GM21737 (cell line): ENCODE data around the gene SMAP1.
A peak's percentile ranks its signal among the peaks of the same experiment; 100 is the strongest.
"Not testable (repeated sequence)": the region's sequence is repeated elsewhere in the genome, so short reads cannot be mapped to it uniquely, and the experiment has no call there.

ENCODE experiments used
- ATAC-seq: cut with Tn5 transposase; IDR thresholded peaks from one replicate; pipeline ENCODE4 v1.9.1; 2021; ENCODE audit warnings: mild to moderate bottlenecking, moderate library complexity; ENCODE audit not compliant: unreplicated experiment

SMAP1 gene

DNA sequence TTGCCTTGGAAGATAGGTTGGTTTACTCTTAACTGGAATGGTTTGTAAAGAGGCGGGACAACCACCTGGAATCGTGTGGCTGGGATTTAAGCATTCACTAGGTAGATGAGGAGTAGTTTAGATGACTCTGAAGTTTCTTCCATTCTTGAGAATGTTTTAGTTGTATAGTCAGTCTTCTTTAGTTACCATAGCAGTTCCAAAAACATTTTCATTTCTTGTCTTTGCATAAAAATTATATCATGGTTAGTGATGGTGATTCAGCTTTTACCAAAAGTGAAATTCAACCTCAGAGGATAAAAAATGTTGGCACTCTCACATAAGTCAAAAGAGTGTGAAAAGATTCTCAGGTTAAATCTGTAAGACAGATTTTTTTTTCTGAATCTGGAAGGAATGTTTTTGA lies 70.3 kb downstream of the SMAP1 start:
- no peak for ATAC-seq

DNA sequence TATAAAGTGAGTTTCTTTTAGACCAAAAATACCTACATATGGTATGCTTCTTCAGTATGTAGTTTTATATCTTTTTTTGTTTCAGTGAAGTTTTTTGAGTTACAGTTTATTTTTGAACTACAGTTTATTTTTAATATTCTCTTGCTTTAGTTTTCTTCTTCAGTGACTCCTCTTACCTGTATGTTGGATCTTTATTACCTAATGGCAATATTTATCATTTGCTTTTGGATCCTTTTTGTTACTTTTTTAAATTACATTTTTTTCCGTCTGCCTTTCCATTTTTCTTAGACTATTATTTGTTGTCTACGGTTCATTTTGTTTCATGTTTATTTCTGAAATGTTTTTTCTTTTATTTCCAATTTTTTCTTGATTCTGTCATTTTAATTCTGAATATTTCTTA lies 71.9 kb downstream of the SMAP1 start:
- ATAC-seq, result no peak

DNA sequence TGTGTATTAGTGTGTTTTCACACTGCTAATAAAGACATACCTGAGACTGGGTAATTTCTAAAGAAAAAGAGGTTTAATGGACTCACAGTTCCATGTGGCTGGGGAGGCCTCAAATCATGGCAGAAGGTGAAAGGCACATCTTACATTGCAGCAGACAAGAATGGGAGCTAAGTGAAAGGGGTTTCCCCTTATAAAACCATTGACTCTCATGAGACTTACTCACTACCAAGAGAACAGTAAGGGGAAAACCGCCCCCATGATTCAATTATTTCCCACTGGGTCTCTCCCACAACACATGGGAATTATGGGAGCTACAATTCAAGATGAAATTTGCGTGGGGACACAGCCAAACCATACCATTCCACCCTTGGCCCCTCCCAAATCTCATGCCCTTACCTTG lies 73.1 kb downstream of the SMAP1 start:
- ATAC-seq, result not testable (repeated sequence)

DNA sequence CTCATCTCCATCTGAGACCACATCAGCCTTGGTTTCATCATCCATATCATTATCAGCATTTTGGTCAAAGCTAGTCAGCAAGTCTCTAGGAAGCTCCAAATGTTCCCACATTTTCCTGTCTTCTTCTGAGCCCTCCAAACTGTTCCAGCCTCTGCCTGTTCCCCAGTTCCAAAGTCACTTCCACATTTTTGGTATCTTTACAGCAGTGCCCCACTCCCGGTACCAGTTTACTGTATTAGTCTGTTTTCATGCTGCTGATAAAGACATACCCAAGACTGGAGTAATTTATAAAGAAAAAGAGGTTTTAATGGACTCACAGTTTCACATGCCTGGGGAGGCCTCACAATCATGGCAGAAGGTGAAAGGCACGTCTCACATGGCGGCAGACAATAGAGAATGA lies 74.8 kb downstream of the SMAP1 start:
- not testable (repeated sequence) for ATAC-seq

DNA sequence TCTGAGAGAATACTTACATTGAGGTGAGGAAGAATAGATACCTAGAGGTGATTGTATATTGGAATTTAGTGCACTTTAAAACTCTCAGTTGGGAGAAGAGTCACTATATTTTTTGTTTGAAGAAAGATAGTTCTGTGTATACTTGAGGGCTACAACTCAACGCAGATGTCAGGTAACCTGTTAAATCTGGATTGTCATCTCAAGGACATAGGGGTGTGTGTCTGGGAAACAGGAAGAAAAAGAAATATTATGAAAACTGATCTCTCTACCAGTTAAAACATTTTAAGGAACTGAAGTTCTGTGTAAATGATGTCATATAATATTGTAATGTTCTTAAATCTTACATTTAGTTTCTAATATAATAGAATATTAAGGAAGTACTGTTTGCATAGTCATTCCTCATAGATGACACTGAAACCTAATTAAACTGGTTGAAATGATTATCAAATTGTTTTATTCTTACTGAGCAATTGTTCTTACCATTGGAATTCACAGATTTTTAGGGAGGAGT lies 86.2 kb downstream of the SMAP1 start:
- no peak for ATAC-seq

DNA sequence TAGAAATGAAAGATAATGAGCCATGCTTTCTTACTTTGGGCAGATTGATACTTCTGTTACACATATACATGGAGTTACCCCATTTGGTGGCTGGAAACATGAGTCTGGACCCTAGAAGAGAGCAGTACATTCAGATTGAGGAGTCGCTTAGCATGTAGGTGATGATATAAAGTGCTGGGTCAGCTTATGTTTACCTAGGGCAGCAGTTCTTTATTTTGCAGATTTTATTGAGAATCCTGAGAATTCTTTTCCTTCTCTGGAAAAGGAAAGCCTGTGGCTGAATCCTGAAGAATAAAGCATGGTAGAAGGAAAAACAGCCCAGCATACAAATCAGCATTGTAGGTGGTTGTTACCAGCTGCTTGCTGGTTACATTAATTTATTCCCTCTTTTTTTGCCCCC lies 91.2 kb downstream of the SMAP1 start:
- no peak for ATAC-seq

DNA sequence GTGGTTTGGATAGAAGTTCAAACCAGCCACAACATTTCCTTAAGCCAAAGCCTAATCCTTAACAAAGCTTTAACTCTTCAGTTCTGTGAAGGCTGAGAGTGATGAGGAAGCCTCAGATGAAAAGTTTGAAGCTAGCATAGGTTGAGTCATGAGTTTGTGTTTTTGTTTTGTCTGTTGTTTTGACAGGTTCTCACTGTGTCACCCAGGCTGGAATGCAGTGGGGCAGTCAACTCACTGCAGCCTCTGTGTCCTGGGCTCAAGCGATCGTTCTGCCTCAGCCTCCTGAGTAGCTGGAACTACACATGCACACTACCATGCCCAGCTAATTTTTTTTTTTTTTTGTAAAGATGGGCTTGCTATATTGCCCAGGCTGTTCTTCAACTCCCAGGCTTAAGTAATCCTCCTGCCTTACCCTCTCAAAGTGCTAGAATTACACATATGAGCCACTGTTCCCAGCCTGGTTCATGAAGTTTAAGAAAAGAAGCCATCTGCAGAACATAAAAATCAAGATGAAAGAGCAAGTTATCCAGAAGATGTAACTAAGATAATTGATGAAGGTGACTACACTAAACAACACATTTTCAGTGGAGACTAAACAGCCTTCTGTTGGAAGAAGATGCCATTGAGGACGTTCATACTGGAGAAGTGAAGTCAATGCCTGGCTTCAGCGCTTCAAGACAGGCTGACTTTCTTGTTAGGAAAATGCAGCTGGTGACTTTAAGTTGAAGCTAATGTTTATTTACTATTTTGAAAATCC lies 96.2 kb downstream of the SMAP1 start:
- ATAC-seq, result no peak

DNA sequence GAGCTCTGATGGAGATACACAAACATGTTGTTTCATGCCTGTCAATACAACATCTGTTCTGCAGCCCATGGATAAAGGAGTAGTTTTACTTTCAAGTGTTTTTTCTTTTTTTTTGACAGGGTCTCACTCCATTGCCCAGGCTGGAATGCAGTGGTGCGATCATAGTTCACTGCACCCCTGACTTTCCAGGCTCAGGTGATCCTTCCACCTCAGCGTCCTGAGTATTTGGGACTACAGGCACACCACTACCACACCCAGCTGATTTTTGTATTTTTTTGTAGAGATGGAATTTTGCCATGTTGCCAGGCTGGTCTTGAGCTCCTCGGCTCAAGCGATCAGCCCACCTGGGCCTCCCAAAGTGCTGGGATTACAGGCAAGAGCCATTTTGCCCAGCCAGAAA lies 97.0 kb downstream of the SMAP1 start:
- ATAC-seq, result no peak

DNA sequence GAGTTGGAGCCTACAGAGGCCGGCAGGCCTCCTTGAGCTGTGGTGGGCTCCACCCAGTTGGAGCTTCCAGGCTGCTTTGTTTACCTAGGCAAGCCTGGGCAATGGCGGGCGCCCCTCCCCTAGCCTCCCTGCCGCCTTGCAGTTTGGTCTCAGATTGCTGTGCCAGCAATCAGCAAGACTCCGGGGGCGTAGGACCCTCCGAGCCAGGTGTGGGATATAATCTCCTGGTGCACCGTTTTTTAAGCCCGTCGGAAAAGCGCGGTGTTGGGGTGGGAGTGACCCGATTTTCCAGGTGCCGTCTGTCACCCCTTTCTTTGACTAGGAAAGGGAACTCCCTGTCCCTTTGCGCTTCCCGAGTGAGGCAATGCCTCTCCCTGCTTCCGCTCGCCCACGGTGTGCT lies 103.7 kb downstream of the SMAP1 start:
- not testable (repeated sequence) for ATAC-seq

DNA sequence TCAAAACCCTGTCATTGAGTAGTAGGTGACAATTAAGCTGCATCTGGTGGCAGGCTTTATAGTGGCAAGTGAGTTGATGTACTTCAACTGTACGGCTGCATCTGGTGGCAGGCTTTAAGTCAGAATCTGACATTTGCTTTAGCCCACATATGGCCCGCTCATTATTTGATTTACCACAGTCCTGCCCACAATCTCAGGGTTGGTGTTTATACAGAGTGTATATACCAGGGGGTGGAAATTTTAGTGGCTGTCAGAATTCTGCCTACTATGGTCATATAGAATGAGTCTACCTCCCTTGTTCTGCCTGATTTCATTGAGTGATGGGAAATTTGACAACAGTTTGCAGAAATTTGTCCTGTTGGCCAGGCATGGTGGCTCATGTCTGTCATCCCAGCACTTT lies 112.3 kb downstream of the SMAP1 start:
- no peak for ATAC-seq

DNA sequence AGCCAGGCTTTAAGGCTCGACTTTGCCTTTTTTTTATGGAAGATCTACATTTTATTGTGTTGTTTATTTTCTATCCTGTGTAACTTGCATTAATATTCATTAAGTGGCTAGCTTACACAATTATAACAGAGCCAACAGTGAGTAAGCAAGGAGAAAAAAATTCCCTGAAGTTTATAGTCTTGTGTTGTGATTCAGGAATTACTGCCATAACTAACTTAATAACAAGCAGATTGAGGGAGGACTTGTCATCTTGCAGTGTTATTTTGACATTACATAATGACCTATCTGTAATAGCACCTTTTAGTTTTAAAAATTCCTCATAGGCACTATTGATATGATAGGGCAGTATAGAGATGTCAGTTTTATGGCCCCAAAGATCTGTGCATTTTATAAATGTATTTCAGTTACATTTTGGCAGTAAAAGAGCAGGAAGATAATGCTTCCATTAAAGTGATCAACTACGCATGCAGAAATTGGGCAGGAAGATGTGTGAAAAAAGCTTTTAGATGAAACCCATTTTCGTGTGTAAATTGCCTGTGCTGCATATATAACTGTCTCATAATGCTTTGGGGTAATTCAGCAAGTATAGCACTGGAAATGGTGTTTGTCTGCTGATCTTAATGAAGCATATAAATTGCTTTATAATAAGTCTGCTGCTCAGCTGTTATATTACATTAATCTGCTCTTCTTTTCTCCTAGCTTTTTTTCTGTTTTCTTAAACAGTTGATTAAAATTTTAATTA lies 123.0 kb downstream of the SMAP1 start:
- no peak for ATAC-seq

DNA sequence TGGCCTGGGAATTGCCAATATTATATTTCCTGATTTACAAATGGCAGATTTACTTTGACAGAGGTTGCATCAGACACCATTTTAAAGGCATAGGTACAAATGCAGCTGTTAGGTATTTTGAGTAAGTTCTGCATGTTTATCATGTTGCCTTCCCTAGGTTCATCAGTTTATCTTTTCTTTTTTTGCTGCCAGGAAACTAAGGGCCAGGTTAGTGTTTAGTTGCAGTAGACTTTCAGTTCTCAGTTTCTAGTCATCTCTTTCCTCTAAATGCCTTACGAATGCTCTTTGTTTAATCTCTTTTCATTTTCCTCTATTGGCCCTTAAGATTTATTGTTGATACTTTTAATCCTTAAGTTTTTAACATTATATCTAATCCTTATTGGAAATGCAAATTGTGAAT lies 129.9 kb downstream of the SMAP1 start:
- peak; percentile 96 for ATAC-seq

DNA sequence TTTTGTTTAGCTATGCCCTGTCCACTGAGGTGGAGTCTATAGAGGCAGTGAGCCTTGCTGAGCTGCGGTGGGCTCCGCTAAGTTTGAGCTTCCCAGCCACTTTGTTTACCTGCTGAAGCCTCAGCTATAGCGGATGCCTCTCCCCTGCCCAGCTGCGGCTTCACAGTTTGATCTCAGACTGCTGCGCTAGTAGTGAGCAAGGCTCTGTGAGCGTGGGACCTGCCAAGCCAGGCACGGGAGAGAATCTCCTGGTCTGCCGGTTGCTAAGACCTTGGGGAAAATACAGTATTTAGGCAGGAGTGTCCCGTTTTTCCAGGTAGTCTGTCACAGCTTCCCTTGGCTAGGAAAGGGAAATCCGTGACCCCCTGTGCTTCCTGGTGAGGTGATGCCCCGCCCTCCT lies 138.4 kb downstream of the SMAP1 start:
- no peak for ATAC-seq

DNA sequence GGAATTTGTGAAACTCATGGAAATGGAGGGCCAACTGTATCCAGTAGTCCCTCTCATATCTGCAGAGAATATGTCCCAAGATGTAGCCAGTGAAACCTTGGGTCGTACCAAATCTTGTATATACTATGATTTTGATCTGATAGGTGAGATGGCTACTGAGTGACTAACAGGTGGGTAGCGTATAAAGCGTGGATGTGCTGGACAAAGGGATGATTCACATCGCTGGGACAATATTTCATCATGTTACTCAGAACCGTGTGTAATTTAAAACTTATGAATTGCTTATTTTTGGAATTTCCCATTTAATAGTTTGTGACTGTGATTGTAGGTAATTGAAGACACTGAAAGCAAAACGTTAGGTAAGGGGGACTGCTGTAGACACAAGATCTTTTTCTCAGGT lies 144.1 kb downstream of the SMAP1 start:
- no peak for ATAC-seq

DNA sequence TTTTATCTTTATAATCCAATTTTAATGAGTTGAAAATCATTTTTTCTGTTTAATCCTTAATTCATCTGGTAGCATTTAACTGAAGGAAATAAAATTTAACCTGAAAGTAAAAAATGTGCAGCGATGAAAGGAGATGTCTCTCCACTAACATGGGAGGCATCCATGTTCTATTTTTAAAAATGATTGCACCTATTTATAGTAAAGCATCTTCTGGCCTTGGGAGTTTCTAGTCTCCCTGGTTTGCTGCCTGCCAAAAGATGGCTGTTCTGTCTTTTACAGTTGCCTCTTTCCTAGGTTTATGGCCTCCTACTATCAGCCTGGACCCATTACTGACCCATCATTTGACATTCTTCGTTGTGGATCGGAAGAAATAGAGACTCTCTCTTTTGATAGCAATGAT lies 146.2 kb downstream of the SMAP1 start:
- no peak for ATAC-seq

DNA sequence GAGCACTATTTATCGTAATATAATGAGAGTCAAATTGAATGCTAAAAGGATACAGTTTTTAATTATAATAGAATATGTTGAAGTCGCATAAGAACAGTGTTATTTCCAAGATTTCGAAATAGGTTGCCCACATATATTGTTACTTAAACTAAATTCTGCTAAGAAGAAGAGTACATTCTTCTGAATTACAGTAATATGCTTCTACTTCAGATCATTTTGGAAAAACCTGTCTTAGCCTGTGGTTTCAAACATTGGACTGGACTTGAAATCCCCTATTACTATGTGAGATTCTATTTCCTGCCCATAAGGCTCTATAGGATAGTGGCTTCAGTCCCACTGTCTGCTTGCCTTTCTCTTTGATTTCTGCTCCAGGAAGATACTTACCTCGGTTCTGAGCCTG lies 152.0 kb downstream of the SMAP1 start:
- no peak for ATAC-seq

DNA sequence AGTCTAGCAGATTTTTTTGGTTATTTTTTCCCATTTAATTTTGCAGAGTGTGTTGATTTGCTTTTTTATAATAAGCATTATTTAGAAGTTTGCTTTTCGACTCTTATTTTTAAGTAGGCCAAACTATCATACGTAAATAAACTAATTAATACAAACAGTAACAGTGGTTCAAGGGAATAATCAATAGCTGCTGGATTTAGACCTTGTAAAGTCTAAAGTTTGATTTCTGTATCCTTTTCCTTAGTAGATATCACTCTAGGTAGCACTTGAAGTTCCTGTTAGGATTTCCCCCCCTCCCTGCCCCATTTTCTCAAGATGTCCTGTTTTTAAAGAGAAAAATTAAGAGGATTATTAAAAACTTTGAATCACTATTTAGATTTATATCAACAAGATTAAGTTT lies 153.1 kb downstream of the SMAP1 start:
- no peak for ATAC-seq

DNA sequence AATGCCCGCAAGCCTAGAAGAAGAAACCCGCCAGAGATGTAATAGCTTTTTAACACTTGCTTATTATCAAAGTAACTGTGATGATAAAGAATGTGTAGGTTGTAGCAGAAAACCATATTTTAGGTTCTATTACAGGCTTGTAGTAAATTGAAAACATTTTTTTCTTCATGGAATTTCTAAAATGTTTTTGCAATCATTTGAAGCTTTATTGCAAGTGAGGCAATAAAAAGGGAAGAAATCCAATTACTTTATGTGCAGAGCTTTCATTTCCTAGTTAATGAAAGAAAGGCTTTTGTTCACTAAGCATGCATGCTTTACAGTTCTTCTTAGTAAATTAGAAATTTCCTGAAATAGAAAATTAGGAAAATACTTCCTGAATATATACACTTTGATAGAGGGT lies 154.1 kb downstream of the SMAP1 start:
- ATAC-seq, result no peak

DNA sequence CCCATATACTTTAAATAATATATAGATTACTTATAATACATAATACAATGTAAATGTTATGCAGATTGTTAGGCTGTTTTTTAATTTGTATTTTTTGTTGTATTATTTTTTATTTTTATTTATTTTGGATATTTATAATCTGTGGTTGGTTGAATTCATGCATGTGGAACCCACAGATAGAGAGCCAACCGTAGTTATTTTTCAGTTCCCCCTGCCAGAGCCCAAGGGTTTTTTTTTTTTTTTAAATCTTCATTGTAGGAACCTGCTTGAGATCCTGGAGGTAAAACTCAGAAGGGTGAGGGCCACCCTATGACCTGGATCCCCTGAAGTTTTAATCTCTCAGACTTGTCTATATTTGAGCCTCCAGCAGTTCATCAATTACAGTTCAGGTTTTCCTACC lies 156.0 kb downstream of the SMAP1 start:
- no peak for ATAC-seq

DNA sequence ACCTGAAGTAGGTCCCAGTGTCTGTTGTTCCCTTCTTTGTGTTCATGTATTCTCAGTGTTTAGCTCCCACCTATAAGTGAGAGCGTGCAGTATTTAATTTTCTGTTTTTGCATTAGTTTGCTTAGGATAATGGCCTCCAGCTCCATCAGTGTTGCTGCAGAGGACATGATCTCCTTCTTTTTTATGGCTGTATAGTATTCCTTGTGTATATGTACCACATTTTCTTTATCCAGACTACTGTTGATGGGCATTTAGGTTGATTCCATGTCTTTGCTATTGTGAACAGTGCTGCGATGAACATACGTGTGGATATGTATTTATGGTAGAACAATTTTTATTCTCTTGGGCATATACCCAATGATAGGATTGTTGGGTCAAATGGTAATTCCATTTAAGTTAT lies 163.7 kb downstream of the SMAP1 start:
- ATAC-seq, result no peak

DNA sequence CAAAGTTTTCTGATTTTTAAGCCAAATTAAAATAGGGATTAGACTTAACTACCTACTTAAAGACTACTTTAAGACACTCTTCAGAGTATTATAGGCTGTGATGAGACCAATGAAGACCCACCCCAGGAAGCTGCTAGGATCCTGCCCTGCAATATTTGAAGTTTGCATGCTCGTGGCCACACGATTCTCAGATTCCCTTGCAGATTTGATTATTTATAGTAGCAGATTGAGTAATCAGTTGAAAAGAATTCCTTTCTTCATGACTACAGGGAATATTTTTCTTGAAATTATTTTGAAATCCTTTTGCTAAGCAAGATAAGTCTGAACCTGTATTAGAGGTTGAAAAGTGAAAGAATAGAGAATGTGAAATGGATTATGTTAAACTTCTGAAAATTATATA lies 166.8 kb downstream of the SMAP1 start:
- ATAC-seq, result no peak

DNA sequence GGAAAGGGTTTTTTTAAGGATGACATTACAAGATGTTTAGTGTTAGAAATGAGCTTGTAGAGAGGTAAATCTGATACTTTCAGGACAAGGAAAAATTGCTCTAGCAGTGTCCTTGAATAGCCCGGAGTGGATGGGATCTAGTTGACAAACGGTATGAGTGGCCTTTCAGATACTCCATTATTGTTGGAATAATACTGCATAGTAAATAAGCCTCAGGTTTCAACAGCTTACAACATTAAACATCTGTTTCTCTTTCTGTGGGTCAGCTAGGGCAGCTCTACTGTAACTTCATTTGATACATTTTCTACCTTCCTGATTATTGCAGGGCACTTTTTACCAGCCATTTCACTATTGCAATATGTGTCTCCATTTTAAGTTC lies 171.2 kb downstream of the SMAP1 start:
- ATAC-seq, result no peak
